Mononuclear cell (primary cell): Measurements from ENCODE around the gene NEMP2. TPM values are rescaled to one million over a fixed set of nuclear protein-coding genes. Genes with fewer than 3 reads are reported as not detected.
"Not testable (repeated sequence)": the region's sequence is repeated elsewhere in the genome, so short reads cannot be mapped to it uniquely, and the experiment has no call there.

Source experiments
- H3K27me3 ChIP-seq: 2 replicates; pipeline ENCODE4 v1.6.0; 2011; ENCODE audit warnings: low read length, control low read depth; ENCODE audit not compliant: insufficient read depth
- H3K4me1 ChIP-seq: 2 replicates; pipeline ENCODE4 v1.5.1; 2011; ENCODE audit warnings: mild to moderate bottlenecking, low read length, control low read depth; ENCODE audit not compliant: insufficient read depth
- H3K4me3 ChIP-seq: 2 replicates; pipeline ENCODE4 v1.5.1; 2011; ENCODE audit warnings: mild to moderate bottlenecking, low read length, moderate library complexity
- H3K9me3 ChIP-seq: 2 replicates; pipeline ENCODE4 v1.5.1; 2011; ENCODE audit warnings: low read depth, mild to moderate bottlenecking, control low read depth, low read length
- total RNA-seq: library from RNA; depleted of rRNA; stranded (reverse); fragments of >200 nt; gene quantifications from one replicate; pipeline ENCODE4 v1.2.3, GENCODE V29; 2012

NEMP2 gene
- total RNA-seq, 1 donor: 6.8 TPM

DNA sequence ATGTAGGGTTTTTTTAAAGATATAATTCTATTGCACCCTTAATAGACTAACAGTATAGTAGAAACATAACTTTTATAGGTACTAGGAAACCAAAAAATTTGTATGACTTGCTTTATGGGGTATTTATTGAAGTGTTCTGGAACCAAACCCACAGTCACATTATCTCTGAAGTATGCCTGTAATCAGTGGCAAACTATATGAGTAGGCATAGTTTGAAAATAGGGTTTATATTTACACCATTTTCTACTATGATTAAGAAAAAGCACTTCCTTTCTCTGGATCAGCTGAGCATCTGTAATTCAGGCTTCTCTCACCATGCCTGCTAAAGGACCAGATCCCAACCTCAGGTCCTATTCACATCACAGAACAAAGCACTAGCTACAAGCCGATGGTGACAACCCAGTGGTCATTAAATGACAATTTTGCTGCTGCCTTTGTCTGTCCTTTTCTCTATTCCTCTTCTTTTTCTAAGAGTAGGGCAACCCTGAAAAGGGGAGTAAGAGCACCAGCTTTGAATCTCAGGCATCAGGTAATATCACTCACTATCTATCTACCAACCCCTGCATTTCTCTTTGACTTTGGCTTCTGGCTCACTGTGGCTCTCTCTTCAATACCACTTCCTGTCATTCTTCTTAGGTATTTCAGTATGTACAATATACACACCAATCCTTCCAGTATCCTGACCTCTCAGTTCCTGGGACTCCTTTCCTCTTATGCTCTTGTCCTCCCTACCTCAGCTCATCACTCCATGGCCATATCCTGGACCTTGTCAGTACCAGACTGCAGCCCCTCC, 14.4 kb downstream of the NEMP2 start:
- no peaks in the 10 kb centered on the region for H3K9me3 ChIP-seq
- H3K4me1 ChIP-seq: peaks cover 14% of the 10 kb centered on the region
- no peak overlapping the region for H3K4me3 ChIP-seq
- H3K27me3 ChIP-seq: no peaks in the 10 kb centered on the region

DNA sequence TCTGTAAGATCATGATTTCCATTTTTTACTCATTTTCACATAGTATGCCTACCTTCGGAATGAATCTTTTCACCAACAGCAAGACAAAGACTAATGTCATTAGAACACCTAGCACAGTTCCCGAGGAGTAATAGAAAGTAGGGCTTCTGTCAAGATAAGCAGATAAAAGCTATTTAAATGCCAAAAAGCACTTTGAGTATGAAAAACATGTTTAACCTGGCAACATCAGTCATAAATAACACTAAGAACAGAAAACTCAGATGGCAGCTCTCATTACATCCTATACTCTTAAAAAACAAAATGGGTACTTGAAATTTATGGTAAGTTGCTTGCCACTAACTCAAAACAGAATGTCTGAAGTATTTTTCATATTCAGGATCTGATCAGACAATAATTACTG, 17.1 kb downstream of the NEMP2 start:
- H3K4me1 ChIP-seq: peaks cover 19% of the 10 kb centered on the region
- no peaks in the 10 kb centered on the region for H3K27me3 ChIP-seq
- no peak overlapping the region for H3K4me3 ChIP-seq
- no peaks in the 10 kb centered on the region for H3K9me3 ChIP-seq

DNA sequence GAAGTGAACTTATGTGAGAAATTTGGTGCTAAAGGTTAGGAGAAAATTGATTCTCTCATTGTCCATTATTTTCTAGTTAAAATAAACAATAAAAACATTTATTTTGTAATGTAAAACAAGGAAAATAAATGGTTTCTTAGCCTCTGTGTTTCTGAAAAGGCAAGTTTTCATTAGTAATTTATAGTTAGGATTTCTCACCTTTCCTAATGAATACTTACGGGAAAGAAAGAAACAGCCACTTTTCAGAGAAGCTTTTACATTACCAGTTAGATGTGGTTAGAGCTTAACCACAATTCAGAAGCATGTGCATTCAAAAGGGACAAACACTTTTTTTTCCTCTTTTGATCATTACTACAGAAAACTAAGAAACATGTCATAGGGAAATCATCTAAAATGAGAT, 18.8 kb downstream of the NEMP2 start:
- Histone ChIP-seq H3K4me3 (no peak overlapping the region), H3K27me3 (no peaks in the 10 kb centered on the region), H3K4me1 (peaks cover 13% of the 10 kb centered on the region), H3K9me3 (no peaks in the 10 kb centered on the region)

GRCh38 chr2:190514676-190515075, 19.8 kb downstream of the NEMP2 start:
- H3K27me3 ChIP-seq: no peaks in the 10 kb centered on the region
- no peaks in the 10 kb centered on the region for H3K9me3 ChIP-seq
- H3K4me3 ChIP-seq: no peak overlapping the region

DNA sequence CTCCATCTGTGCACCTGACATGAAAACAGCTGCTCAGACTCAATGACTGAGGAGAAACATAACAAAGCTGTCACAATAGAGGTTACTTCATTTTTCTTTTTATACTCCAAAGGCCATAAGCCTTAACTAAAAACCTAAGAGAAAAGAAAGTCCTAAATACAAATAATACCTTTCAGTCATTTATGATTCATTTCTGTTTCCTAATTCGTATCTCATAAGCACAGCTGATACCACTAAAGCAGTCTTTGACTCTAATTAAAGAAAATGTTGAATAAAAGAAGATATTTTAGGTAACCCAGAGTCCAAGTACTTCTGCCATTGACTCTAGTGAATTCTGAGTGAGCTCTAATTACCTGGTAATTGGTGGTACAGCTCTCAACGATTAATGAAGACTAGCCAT, 20.6 kb downstream of the NEMP2 start:
- Histone ChIP-seq H3K9me3 (no peaks in the 10 kb centered on the region), H3K27me3 (no peaks in the 10 kb centered on the region), H3K4me1 (peaks cover 6% of the 10 kb centered on the region), H3K4me3 (no peak overlapping the region)

More at GRCh38 chr2:190514676-190515075, 19.8 kb downstream of the NEMP2 start:
- H3K4me1 ChIP-seq: peaks cover 6% of the 10 kb centered on the region

DNA sequence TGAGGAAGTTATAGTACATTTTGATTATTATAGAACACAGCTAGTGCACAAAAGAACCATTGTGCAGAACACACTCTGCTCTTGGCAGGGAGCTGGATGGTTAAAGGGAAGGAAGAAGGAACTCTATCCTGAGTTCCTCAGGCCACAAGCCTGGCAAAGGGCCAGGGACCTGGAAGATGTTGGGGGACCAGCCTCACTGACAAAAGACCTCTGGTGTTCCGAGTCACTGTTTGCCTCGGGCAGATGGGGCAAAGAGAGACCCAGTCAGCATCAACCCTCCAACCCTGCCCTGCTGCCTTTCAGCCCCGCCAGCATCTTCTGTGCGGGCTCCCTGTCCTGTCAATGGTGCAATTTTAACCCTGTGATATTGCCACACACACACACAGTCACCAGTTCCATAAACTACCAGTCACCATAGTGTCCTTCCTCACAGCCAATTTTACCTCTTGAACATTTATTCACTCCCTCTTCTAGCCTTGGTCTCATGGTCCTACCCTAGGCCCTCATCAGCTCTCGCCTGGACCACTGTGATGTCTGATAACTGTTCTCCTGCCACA, 21.9 kb downstream of the NEMP2 start:
- Histone ChIP-seq H3K27me3 (no peaks in the 10 kb centered on the region), H3K9me3 (no peaks in the 10 kb centered on the region), H3K4me3 (no peak overlapping the region), H3K4me1 (peaks cover 6% of the 10 kb centered on the region)

DNA sequence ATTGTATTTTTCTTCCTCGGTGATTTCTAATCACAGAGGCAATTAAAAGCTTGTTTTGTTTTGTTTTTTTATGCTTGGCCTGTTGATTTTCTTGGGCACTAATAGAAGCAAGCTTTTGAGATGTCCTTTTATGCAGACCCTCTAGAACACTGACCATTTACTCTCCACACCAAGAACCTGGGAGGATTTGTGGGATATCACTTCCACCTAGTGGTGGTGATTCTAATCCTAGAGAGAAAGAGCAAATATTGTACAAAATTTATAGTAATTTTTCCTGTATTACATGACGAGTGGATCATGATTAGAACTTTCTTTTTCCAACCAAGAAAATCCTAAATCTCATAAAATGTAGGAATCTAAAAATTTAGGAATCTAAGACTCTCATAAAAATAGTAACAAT, 23.4 kb downstream of the NEMP2 start:
- Histone ChIP-seq H3K4me3 (no peak overlapping the region), H3K9me3 (no peaks in the 10 kb centered on the region), H3K27me3 (no peaks in the 10 kb centered on the region), H3K4me1 (peaks cover 6% of the 10 kb centered on the region)

DNA sequence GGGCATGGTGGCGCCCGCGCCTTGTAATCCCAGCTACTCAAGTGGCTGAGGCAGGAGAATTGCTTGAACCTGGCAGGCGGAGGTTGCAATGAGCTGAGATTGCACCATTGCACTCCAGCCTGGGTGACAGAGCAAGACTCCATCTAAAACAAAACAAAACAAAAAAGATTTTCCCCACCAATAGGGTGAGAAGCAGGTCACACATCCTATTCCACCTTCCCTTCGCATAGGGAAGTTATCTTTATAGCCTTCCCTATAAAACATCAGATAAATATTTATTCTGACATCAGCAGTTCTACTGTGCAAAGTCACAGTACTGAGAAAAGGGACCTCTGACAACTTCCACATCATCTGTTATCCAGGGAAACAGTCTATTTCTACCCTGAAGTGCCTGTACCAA, 24.6 kb downstream of the NEMP2 start:
- H3K4me1 ChIP-seq, H3K9me3 ChIP-seq, H3K27me3 ChIP-seq, H3K4me3 ChIP-seq: not testable (repeated sequence)

GRCh38 chr2:190507135-190507534, 27.4 kb downstream of the NEMP2 start:
- Histone ChIP-seq H3K4me1 (no peaks in the 10 kb centered on the region), H3K27me3 (no peaks in the 10 kb centered on the region), H3K9me3 (no peaks in the 10 kb centered on the region), H3K4me3 (no peak overlapping the region)

DNA sequence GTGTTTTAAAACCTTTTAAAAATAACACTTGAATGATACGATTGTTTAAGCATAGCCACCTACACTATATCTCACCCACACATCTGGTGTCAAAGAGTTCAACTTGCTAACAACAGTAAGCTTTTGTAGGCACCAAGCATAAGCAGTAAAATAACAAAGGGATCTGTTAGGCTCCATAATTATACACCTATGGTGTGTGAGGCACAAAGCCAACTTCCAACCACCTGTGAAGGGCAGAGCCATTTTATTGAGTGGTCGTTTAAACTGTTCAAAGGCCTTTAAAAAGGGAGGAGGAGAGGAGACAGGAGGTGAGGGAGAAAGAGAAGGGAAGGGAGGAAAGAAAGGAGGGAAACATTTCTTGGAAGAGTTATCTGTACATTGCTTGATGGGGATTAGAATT, 27.9 kb downstream of the NEMP2 start:
- Histone ChIP-seq H3K4me1 (no peaks in the 10 kb centered on the region), H3K4me3 (no peak overlapping the region), H3K27me3 (no peaks in the 10 kb centered on the region), H3K9me3 (no peaks in the 10 kb centered on the region)

- no peak overlapping the region for H3K4me3 ChIP-seq
- no peaks in the 10 kb centered on the region for H3K27me3 ChIP-seq
- H3K9me3 ChIP-seq: no peaks in the 10 kb centered on the region
Measured at GRCh38 chr2:190505696-190506095, 28.8 kb downstream of the NEMP2 start.

DNA sequence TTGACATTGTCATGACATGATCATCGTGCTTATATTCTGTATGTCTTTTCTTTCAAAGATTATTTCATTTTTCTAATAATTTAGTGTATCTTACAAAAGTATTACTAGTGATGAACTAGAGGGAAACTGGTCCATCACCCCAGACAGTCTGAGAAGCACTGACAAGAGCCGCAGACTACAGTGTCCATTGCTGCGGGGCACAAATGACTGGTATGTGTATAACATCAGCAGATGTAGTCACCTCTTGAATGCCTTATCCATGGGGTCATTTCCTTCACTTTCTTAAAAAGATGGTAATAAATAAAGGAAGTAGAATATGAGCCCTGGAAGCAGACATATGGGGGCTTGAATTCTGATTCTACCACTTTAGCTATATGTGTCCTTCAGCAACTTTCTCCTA, 29.6 kb downstream of the NEMP2 start:
- Histone ChIP-seq H3K27me3 (no peaks in the 10 kb centered on the region), H3K9me3 (no peaks in the 10 kb centered on the region), H3K4me3 (no peak overlapping the region), H3K4me1 (no peaks in the 10 kb centered on the region)

More at GRCh38 chr2:190505696-190506095, 28.8 kb downstream of the NEMP2 start:
- no peaks in the 10 kb centered on the region for H3K4me1 ChIP-seq

DNA sequence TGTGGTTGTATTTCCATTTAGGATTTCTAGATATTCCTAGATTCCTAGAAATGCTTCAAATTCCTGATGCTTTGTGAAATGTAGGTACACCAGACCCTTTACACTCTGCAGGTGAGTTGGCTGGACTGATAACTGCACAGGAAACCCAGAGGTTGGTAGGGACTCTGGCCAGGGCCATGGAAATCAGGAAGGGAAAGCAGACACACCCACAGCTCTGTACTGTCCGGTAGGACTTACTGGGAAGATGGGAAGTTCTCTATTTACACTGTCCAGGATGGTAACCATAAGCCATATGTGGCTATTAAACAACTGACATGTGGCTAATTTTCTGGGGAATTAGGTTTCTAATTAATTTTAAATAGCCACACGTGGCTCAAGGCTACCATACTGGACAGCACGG, 31.4 kb downstream of the NEMP2 start:
- Histone ChIP-seq H3K4me3 (no peak overlapping the region), H3K4me1 (no peaks in the 10 kb centered on the region), H3K9me3 (no peaks in the 10 kb centered on the region), H3K27me3 (no peaks in the 10 kb centered on the region)

- H3K27me3 ChIP-seq: no peaks in the 10 kb centered on the region
- no peak overlapping the region for H3K4me3 ChIP-seq
- H3K9me3 ChIP-seq: no peaks in the 10 kb centered on the region
- H3K4me1 ChIP-seq: no peaks in the 10 kb centered on the region
Measured at GRCh38 chr2:190501702-190502407, 32.7 kb downstream of the NEMP2 start.

GRCh38 chr2:190501231-190501630, 33.3 kb downstream of the NEMP2 start:
- no peaks in the 10 kb centered on the region for H3K9me3 ChIP-seq
- no peaks in the 10 kb centered on the region for H3K4me1 ChIP-seq
- no peaks in the 10 kb centered on the region for H3K27me3 ChIP-seq
- no peak overlapping the region for H3K4me3 ChIP-seq
